ENCODE data around the gene CFAP97D1.

- TF ChIP-seq, protein P1, sequence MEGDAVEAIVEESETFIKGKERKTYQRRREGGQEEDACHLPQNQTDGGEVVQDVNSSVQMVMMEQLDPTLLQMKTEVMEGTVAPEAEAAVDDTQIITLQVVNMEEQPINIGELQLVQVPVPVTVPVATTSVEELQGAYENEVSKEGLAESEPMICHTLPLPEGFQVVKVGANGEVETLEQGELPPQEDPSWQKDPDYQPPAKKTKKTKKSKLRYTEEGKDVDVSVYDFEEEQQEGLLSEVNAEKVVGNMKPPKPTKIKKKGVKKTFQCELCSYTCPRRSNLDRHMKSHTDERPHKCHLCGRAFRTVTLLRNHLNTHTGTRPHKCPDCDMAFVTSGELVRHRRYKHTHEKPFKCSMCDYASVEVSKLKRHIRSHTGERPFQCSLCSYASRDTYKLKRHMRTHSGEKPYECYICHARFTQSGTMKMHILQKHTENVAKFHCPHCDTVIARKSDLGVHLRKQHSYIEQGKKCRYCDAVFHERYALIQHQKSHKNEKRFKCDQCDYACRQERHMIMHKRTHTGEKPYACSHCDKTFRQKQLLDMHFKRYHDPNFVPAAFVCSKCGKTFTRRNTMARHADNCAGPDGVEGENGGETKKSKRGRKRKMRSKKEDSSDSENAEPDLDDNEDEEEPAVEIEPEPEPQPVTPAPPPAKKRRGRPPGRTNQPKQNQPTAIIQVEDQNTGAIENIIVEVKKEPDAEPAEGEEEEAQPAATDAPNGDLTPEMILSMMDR (IDR thresholded peaks at IDR 0.05 in 2 of 3, conservative IDR thresholded peaks at IDR 0.05 in 1 of 3; ENCODE audit: control insufficient read depth in 2 of 3, extremely low read depth in 1 of 3, insufficient read depth in 1 of 3, low read depth in 3 of 3, low read length in 3 of 3) = no peak
- TF ChIP-seq NFIC (IDR thresholded peaks at IDR 0.05; ENCODE audit: low read depth, low read length) (no peak), POLR2AphosphoS5 (IDR thresholded peaks at IDR 0.05; ENCODE audit: low read length) (no peak), MYC (IDR thresholded peaks at IDR 0.05; ENCODE audit: insufficient read depth, insufficient read length, insufficient replicate concordance, low read length, severe bottlenecking) (no peak), POLR2A (IDR thresholded peaks at IDR 0.05; ENCODE audit: low read depth, low read length) (no peak), CREB1 (IDR thresholded peaks at IDR 0.05; ENCODE audit: low read depth) (no peak), EP300 (IDR thresholded peaks at IDR 0.05; ENCODE audit: borderline replicate concordance in 1 of 2, control insufficient read depth in 1 of 2, low read depth in 2 of 2, low read length in 2 of 2) (no peak), CHD4 (IDR thresholded peaks at IDR 0.05) (no peak), EZH2 (IDR thresholded peaks at IDR 0.05; ENCODE audit: borderline replicate concordance, control insufficient read depth, low read depth, low read length) (no peak), IRF3 (IDR thresholded peaks at IDR 0.05) (no peak), MAX (IDR thresholded peaks at IDR 0.05; ENCODE audit: low read depth, low read length) (no peak), NFYA (IDR thresholded peaks at IDR 0.05; ENCODE audit: borderline replicate concordance, low read depth, low read length) (no peak), GATAD2B (conservative IDR thresholded peaks at IDR 0.05; ENCODE audit: low read depth) (no peak)
- TF ChIP-seq, protein P2, sequence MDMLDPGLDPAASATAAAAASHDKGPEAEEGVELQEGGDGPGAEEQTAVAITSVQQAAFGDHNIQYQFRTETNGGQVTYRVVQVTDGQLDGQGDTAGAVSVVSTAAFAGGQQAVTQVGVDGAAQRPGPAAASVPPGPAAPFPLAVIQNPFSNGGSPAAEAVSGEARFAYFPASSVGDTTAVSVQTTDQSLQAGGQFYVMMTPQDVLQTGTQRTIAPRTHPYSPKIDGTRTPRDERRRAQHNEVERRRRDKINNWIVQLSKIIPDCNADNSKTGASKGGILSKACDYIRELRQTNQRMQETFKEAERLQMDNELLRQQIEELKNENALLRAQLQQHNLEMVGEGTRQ (IDR thresholded peaks at IDR 0.05; ENCODE audit: borderline replicate concordance, low read depth, low read length) = no peak
Measured at GRCh38 chr17:43784068-43784467, 3.8 kb downstream of the CFAP97D1 start.

Data from GM12878 (cell line).